ENCODE results near the gene GRID1.

The GRID1 gene

GRCh38 chr10:86291616-86292340 is 74.8 kb downstream of the GRID1 start:
- no peak for DNase-seq (ENCODE audit: low spot score in 2 of 2)
- H3K36me3 Mint-ChIP-seq = no peaks in the 10 kb centered on the region
- no peak for ATAC-seq (ENCODE audit: low read depth)
- H3K4me3 Mint-ChIP-seq = no peak overlapping the region
- H3K9me3 Mint-ChIP-seq = no peaks in the 10 kb centered on the region
- peaks cover 4% of the 10 kb centered on the region for H3K4me1 Mint-ChIP-seq
- peaks cover 20% of the 10 kb centered on the region for H3K27me3 Mint-ChIP-seq
- no peak overlapping the region for H3K27ac Mint-ChIP-seq

- H3K36me3 Mint-ChIP-seq = no peaks in the 10 kb centered on the region
- no peaks in the 10 kb centered on the region for H3K9me3 Mint-ChIP-seq
- no peak overlapping the region for H3K27ac Mint-ChIP-seq
- H3K4me3 Mint-ChIP-seq = no peak overlapping the region
- no peak for DNase-seq (ENCODE audit: low spot score in 2 of 2)
- H3K27me3 Mint-ChIP-seq = peaks cover 20% of the 10 kb centered on the region
- ATAC-seq (ENCODE audit: low read depth) = no peak
- peaks cover 5% of the 10 kb centered on the region for H3K4me1 Mint-ChIP-seq
Observed at GRCh38 chr10:86290933-86291615, 75.5 kb downstream of the GRID1 start.

- Mint-ChIP-seq H3K27me3 (peaks cover 15% of the 10 kb centered on the region), H3K36me3 (no peaks in the 10 kb centered on the region), H3K4me1 (peaks cover 5% of the 10 kb centered on the region), H3K27ac (no peak overlapping the region), H3K9me3 (no peaks in the 10 kb centered on the region), H3K4me3 (no peak overlapping the region)
- no peak for DNase-seq (ENCODE audit: low spot score in 2 of 2)
- no peak for ATAC-seq (ENCODE audit: low read depth)
Observed at GRCh38 chr10:86289577-86289868, 77.1 kb downstream of the GRID1 start.

- no peak for ATAC-seq (ENCODE audit: low read depth)
- no peaks in the 10 kb centered on the region for H3K36me3 Mint-ChIP-seq
- no peak overlapping the region for H3K27ac Mint-ChIP-seq
- peaks cover 5% of the 10 kb centered on the region for H3K4me1 Mint-ChIP-seq
- DNase-seq (ENCODE audit: low spot score in 2 of 2) = no peak
- peaks cover 17% of the 10 kb centered on the region for H3K27me3 Mint-ChIP-seq
- H3K4me3 Mint-ChIP-seq = no peak overlapping the region
- H3K9me3 Mint-ChIP-seq = no peaks in the 10 kb centered on the region
Observed at GRCh38 chr10:86288695-86289576, 77.7 kb downstream of the GRID1 start.

- ATAC-seq (ENCODE audit: low read depth) (no peak), DNase-seq (ENCODE audit: low spot score in 2 of 2) (no peak)
- peaks cover 23% of the 10 kb centered on the region for H3K27me3 Mint-ChIP-seq
- no peaks in the 10 kb centered on the region for H3K9me3 Mint-ChIP-seq
- no peak overlapping the region for H3K27ac Mint-ChIP-seq
- peaks cover 5% of the 10 kb centered on the region for H3K4me1 Mint-ChIP-seq
- H3K4me3 Mint-ChIP-seq = no peak overlapping the region
- H3K36me3 Mint-ChIP-seq = no peaks in the 10 kb centered on the region
Observed at GRCh38 chr10:86287966-86288579, 78.5 kb downstream of the GRID1 start.

- Mint-ChIP-seq H3K4me1 (peaks cover 3% of the 10 kb centered on the region), H3K27me3 (peaks cover 25% of the 10 kb centered on the region)
Observed at GRCh38 chr10:86287110-86287793, 79.3 kb downstream of the GRID1 start.

GRCh38 chr10:86286236-86287109 is 80.1 kb downstream of the GRID1 start:
- ATAC-seq (ENCODE audit: low read depth) (no peak), DNase-seq (ENCODE audit: low spot score in 2 of 2) (no peak)
- Mint-ChIP-seq H3K9me3 (no peaks in the 10 kb centered on the region), H3K27ac (no peak overlapping the region), H3K4me3 (no peak overlapping the region), H3K36me3 (no peaks in the 10 kb centered on the region), H3K27me3 (peaks cover 25% of the 10 kb centered on the region), H3K4me1 (peaks cover 3% of the 10 kb centered on the region)

More at GRCh38 chr10:86287110-86287793, 79.3 kb downstream of the GRID1 start:
- Mint-ChIP-seq H3K4me3 (no peak overlapping the region), H3K36me3 (no peaks in the 10 kb centered on the region), H3K9me3 (no peaks in the 10 kb centered on the region), H3K27ac (no peak overlapping the region)
- DNase-seq (ENCODE audit: low spot score in 2 of 2) = no peak
- ATAC-seq (ENCODE audit: low read depth) = no peak

- H3K4me3 Mint-ChIP-seq = no peak overlapping the region
- H3K36me3 Mint-ChIP-seq = no peaks in the 10 kb centered on the region
- DNase-seq (ENCODE audit: low spot score in 2 of 2) (no peak), ATAC-seq (ENCODE audit: low read depth) (no peak)
- H3K27ac Mint-ChIP-seq = no peak overlapping the region
- H3K9me3 Mint-ChIP-seq = peaks cover 4% of the 10 kb centered on the region
- peaks cover 3% of the 10 kb centered on the region for H3K4me1 Mint-ChIP-seq
- H3K27me3 Mint-ChIP-seq = peaks cover 24% of the 10 kb centered on the region
Observed at GRCh38 chr10:86285136-86285790, 81.3 kb downstream of the GRID1 start.

- Mint-ChIP-seq H3K27ac (no peak overlapping the region), H3K4me1 (peaks cover 3% of the 10 kb centered on the region), H3K4me3 (no peak overlapping the region), H3K9me3 (peaks cover 4% of the 10 kb centered on the region), H3K36me3 (no peaks in the 10 kb centered on the region), H3K27me3 (peaks cover 22% of the 10 kb centered on the region)
- ATAC-seq (ENCODE audit: low read depth) (no peak), DNase-seq (ENCODE audit: low spot score in 2 of 2) (no peak)
Observed at GRCh38 chr10:86284355-86285105, 82.1 kb downstream of the GRID1 start.

- DNase-seq (ENCODE audit: low spot score in 2 of 2) (peak in 1 of 2 donors; percentile 0), ATAC-seq (ENCODE audit: low read depth) (no peak)
- H3K4me1 Mint-ChIP-seq = peaks cover 3% of the 10 kb centered on the region
- no peak overlapping the region for H3K27ac Mint-ChIP-seq
- H3K27me3 Mint-ChIP-seq = peaks cover 19% of the 10 kb centered on the region
- H3K4me3 Mint-ChIP-seq = no peak overlapping the region
- no peaks in the 10 kb centered on the region for H3K36me3 Mint-ChIP-seq
- peaks cover 4% of the 10 kb centered on the region for H3K9me3 Mint-ChIP-seq
Observed at GRCh38 chr10:86283466-86284287, 82.9 kb downstream of the GRID1 start.

GRCh38 chr10:86282664-86283465 is 83.7 kb downstream of the GRID1 start:
- H3K27me3 Mint-ChIP-seq = peaks cover 19% of the 10 kb centered on the region
- DNase-seq (ENCODE audit: low spot score in 2 of 2) (no peak), ATAC-seq (ENCODE audit: low read depth) (no peak)
- H3K36me3 Mint-ChIP-seq = no peaks in the 10 kb centered on the region
- peaks cover 3% of the 10 kb centered on the region for H3K4me1 Mint-ChIP-seq
- no peak overlapping the region for H3K4me3 Mint-ChIP-seq
- no peak overlapping the region for H3K27ac Mint-ChIP-seq
- peaks cover 4% of the 10 kb centered on the region for H3K9me3 Mint-ChIP-seq
